Ishikawa (cell line): ENCODE measurements around the gene RIMBP2.

Experiments
- CEBPB ChIP-seq: IDR thresholded peaks from 2 replicates; pipeline ENCODE4 v1.6.1; 2012
- CREB1 ChIP-seq: IDR thresholded peaks from 2 replicates; pipeline ENCODE4 v1.6.1; 2012; ENCODE audit warnings: low read depth
- EGR1 ChIP-seq: IDR thresholded peaks from 2 replicates; pipeline ENCODE4 v1.6.1; 2012
- EP300 ChIP-seq: IDR thresholded peaks from 2 replicates; pipeline ENCODE4 v1.6.1; 2012; ENCODE audit warnings: borderline replicate concordance
- FOXM1 ChIP-seq: IDR thresholded peaks from 2 replicates; pipeline ENCODE4 v1.6.1; 2012; ENCODE audit warnings: low read depth, borderline replicate concordance
- MAX ChIP-seq: IDR thresholded peaks from 2 replicates; pipeline ENCODE4 v1.6.1; 2012
- NFIC ChIP-seq: IDR thresholded peaks from 2 replicates; pipeline ENCODE4 v1.6.1; 2012
- RAD21 ChIP-seq: IDR thresholded peaks from 2 replicates; pipeline ENCODE4 v1.6.1; 2012; ENCODE audit warnings: low read depth
- REST ChIP-seq: IDR thresholded peaks from 2 replicates; pipeline ENCODE4 v1.6.1; 2012; ENCODE audit warnings: low read depth, mild to moderate bottlenecking
- TAF1 ChIP-seq: IDR thresholded peaks from 2 replicates; pipeline ENCODE4 v1.6.1; 2012; ENCODE audit warnings: low read depth, mild to moderate bottlenecking
- TCF12 ChIP-seq: IDR thresholded peaks from 2 replicates; pipeline ENCODE4 v1.6.1; 2012; ENCODE audit warnings: low read depth
- TEAD4 ChIP-seq: IDR thresholded peaks from 2 replicates; pipeline ENCODE4 v1.6.1; 2012
- USF1 ChIP-seq: IDR thresholded peaks from 2 replicates; pipeline ENCODE4 v1.6.1; 2012
- YY1 ChIP-seq: IDR thresholded peaks from 2 replicates; pipeline ENCODE4 v1.6.1; 2012; ENCODE audit warnings: low read depth
- ZBTB7A ChIP-seq: IDR thresholded peaks from 2 replicates; pipeline ENCODE4 v1.6.1; 2012; ENCODE audit warnings: low read depth

RIMBP2 gene

GRCh38 chr12:130401703-130402102 lies 314.4 kb downstream of the RIMBP2 start:
- no peak for TF ChIP-seq MAX
- TF ChIP-seq FOXM1 = no peak
- no peak for TF ChIP-seq EGR1
- no peak for TF ChIP-seq TEAD4
- no peak; the same call in 1 of the 2 replicates for TF ChIP-seq RAD21
- TF ChIP-seq CEBPB = no peak
- TF ChIP-seq TCF12 = no peak
- TF ChIP-seq TAF1 = no peak
- no peak for TF ChIP-seq REST
- TF ChIP-seq EP300 = no peak
- TF ChIP-seq ZBTB7A = no peak
- TF ChIP-seq YY1 = no peak

GRCh38 chr12:130398100-130398848 lies 317.8 kb downstream of the RIMBP2 start:
- TF ChIP-seq CREB1 (no peak), TAF1 (no peak), FOXM1 (no peak), TEAD4 (no peak), TCF12 (no peak), CEBPB (no peak), USF1 (no peak), REST (no peak), NFIC (no peak), YY1 (no peak), EGR1 (no peak), MAX (no peak), RAD21 (no peak), ZBTB7A (no peak), EP300 (no peak)

GRCh38 chr12:130396667-130397066 lies 319.4 kb downstream of the RIMBP2 start:
- no peak for TF ChIP-seq USF1
- no peak for TF ChIP-seq NFIC
- no peak for TF ChIP-seq EGR1
- no peak for TF ChIP-seq MAX
- no peak for TF ChIP-seq YY1

- TF ChIP-seq CEBPB (no peak), FOXM1 (no peak), EGR1 (no peak), TCF12 (no peak), MAX (no peak)
These were observed 321.2 kb downstream of the RIMBP2 start for GRCh38 chr12:130394906-130395305.

- no peak for TF ChIP-seq EGR1
- TF ChIP-seq FOXM1 = no peak
- TF ChIP-seq TAF1 = no peak
- TF ChIP-seq RAD21 = no peak
- TF ChIP-seq MAX = no peak
- TF ChIP-seq TEAD4 = no peak
- no peak for TF ChIP-seq YY1
- TF ChIP-seq ZBTB7A = no peak
- no peak for TF ChIP-seq USF1
- TF ChIP-seq EP300 = no peak
These were observed 324.9 kb downstream of the RIMBP2 start for GRCh38 chr12:130391186-130391585.
